Ammon's horn (tissue), 1 donor: ENCODE measurements around the gene KIAA1958.
"Not testable (repeated sequence)": the region's sequence is repeated elsewhere in the genome, so short reads cannot be mapped to it uniquely, and the experiment has no call there.

Experiments used
- DNase-seq: peaks from one replicate; pipeline ENCODE4 v3.0.0-alpha.2; 2016; ENCODE audit warnings: low spot score

The KIAA1958 gene

DNA sequence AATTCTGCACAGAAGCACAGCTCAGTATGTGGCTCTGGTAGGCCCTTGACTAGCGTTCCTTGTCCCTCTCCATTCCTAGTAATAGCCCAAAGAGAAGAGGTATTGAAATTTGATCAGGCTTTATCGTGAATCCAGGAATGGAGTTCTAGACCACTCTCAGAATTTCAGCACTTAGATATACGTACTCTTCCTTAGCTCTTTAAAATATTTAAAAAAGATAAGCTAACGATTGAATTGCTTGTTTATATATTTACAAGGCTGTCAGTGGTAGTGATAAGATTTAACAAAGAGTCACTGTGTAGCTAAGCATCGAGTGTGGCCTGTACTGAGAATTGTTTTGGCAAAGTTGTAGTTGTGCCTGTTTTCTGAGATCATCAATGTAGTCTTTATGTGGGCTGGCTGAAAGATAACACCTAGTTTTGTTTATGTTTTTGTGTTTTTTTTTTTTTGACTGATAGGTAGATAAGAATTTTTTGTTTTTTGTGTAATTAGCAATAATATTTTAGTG, 2.5 kb downstream of the KIAA1958 start:
- DNase-seq, result peak; percentile 34

DNA sequence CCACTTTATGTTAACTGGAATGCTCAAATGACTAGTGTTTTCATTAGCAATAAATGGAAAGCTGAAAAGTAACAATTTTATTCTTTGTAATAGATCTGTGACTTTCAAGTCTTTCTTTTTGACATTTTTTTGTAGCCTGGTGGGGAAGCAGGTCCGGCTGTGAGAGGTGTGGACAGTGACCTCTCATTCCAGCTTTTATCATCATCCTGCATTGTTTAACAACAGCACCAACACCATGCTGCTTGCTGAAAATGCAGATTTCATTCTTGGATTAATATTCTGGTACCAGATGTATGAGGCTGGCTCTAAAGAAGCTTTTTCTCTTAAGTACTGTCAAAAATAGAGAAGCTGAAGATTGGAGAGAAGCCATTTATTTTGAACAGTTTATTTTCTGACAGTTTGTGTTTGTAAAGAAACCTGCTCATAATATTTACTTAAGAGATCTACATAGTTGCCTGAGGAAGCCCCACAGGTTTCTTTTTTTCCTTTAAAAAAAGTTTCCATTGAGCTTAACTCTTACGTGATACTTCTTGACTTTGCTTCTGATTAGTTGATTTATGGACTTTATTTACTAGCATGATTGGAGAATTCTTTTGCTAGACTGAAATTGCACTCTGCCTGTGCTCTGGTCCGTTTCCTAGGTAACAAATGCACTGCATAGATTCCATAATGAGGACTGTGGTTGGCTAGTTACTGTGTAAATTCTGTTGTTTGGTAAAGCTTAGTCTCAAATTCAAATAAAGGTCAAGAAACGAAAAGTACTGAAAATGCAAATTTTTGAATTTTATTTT, 3.4 kb downstream of the KIAA1958 start:
- DNase-seq, result peak; percentile 21

DNA sequence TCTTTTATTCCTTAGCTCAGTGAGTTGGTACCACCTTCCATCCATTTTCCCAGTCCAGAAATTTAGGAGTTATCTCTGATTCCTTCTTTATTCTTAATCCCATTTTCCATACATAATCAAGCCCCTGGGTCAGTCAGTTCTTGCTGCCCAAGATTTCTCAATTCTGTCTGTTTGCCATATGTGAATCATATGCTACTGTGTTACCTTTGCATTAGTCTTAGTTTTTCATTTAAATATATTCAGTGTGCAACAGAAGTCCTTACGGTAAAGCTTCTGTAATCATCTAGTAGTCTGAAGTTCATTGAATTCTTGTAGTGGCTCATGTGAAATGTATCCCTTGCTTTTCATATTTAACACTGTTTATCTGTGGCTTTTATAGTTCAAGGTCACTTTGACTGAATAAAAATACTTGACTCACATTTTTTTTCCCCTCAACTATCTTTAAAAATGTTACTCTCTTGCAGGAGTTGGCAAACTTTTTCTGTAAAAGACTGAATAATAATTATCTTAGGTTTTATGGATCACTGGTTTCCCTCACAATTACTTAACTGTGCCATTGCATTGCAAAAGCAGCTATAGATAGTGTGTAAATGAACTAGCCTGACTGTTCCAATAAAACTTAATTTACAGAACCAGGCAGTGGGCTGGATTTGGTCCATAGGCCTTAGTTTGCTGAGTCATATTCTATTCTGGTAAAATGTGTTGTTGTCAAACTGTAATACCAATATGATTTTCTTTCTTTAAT, 6.9 kb downstream of the KIAA1958 start:
- DNase-seq, result no peak

DNA sequence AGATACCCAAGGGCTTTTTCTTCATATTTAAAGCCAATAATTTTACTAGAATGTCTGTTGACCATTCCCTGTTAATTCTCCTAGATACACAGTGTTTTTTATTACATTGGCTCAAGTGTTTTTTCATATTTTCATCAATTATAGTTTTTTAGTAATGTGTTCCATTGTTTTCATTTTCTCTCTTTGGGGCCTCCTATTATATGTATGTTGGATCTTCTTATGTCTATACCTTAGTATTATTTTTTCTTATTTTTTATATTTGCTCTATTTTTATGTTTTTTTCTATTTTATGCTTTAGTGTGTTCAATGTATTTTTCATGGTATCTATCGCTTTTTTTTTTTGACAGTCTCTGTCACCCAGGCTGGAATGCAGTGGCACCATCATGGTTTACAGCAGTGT, 7.5 kb downstream of the KIAA1958 start:
- DNase-seq, result no peak

DNA sequence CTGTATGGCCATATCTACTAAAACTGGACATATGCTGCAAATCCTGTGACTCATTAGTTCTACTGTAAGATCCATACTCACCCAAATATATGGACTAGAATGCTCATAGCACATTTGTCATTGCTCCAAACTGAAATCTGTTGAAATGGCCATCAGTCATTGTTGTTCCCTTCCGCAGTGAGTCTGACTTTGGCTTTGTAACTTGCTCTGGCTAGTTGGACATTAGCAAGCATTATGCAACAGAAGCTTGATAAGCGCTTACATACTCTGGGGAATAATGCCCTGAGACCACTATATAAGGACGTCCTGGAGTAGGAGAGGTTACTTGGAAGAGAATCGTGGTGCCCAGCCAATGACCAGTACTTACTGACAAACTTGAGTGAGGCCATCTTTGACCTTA, 9.0 kb downstream of the KIAA1958 start:
- no peak for DNase-seq

DNA sequence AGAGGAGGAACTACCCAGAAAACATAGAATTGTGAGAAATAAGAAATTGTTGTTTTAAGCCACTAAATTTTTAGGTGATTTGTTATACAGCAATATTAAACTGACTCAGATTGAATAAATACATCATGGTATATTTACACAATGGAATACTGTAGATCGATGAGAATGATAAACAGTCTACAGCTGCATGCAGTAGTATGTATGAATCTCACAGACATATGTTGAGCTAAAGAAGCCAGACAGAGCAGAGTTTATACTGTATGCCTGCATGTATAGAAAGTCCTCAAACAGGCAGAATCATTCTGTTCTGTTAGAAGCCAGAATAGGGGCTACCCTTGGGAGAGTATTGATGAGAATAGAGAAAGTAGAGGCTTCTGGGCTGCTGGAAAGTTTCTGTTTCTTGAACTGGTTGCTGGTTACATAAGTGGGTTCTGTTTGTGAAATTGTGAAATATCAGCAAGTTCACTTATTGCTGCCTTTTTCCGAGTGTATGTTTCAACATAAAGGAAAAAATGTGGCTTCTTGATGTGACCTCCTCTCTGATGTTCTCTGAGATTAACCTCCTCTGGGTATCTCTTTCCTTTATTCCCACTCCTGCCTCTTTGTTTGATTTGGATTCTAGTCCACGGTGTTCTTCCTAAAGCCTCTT, 9.6 kb downstream of the KIAA1958 start:
- no peak for DNase-seq

DNA sequence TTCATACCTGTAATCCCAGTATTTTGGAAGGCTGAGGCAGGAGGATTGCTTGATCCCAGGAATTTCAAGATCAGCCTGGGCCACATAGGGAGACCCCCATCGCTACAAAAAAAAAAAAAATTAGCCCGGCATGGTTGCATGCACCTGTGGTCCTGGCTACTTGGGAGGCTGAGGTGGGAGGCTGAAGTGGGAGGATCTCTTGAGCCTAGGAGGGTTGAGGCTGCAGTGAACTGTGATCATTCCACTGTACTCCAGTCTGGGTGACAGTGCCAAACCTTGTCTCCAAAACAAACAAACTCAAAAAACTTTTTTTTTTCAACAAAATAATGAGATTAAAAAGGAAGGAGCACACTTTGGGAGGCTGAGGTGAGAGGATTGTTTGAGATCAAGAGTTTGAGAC, 14.2 kb downstream of the KIAA1958 start:
- no peak for DNase-seq

DNA sequence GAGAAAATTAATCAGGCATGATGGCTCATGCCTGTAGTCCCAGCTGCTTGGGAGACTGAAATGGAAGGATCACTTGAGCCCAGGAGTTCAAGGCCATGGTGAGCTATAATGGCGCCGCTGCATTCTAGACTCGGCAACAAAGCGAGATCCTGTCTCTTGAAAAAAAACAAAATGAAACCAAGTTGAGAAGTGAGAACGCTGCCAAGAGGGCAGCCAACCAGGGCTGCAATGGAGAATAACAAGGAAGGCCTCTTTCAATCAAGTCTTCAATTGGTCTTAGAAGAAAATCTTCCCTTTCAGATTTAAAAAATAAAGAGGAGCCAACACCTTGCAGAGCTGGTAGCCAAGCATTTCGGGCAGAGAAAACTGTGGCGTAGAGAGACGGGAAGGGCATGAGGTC, 14.7 kb downstream of the KIAA1958 start:
- DNase-seq, result no peak

DNA sequence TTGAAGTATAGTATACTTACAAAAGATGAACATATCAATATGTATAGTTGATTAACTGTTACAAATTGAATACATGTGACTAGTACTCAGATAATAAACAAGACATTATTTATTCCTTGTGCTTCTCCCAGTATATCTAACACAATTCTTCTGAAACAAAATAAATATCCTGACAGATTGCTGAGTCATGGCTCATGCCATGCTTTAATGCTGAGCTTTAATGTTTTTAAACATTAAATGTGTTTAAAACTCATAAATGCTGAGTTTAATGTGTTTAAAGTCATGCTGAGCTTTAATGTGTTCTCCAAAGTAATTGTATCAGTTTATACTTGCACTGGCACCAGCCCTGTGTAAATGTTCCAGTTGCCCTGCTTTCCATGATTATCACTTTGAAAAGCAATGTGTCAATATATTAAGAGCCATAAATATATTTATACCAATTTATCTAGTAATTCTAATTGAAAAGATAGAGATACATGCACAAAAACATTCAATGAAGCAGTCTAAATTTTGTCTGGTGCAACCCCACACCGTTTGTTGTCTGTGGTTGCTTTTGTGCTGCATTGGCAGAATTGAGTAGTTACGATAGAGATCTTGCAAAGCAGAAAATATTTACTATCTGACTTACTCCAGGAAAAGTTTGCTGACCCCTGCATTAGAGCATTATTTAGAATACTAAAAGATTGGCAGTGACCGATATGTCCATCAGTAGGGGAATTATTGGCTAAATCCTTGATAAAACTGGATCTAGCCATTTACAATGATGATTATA, 15.7 kb downstream of the KIAA1958 start:
- DNase-seq, result no peak

DNA sequence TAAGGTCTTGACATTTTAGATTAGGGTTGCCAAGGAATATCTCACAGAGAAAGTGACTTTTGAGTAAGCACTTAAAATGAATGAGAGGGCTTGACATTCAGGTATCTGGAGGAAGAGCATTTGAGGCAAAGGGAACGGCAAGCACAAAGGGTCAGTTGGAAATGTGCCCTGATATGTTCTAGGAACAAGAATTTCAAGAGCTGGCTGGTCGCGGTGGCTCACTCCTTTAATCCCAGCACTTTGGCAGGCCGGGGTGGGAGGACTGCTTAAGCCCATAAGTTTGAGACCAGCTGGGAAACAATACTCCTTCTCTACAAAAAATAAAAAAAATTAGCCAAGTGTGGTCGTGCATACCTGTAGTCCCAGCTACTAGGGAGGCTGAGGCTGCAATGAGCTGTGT, 16.5 kb downstream of the KIAA1958 start:
- DNase-seq, result peak; percentile 22

DNA sequence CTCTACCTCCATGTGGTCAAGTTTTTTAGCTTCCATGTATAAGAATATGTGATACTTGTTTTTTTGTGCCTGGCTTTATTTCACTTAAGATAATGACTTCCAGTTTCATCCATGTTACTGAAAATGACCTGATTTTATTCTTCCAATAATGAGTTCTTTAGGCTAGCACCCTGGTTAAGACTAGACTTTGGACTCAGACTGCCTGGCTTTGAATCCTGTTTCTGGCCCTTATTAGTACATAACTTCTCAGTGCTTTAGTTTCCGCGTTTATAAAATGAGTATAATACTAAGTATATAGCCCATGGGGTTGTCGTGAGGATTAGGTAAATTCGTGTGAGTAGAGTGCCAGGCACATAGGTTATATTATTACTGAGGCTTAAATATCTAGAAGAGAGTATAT, 18.5 kb downstream of the KIAA1958 start:
- DNase-seq, result no peak

DNA sequence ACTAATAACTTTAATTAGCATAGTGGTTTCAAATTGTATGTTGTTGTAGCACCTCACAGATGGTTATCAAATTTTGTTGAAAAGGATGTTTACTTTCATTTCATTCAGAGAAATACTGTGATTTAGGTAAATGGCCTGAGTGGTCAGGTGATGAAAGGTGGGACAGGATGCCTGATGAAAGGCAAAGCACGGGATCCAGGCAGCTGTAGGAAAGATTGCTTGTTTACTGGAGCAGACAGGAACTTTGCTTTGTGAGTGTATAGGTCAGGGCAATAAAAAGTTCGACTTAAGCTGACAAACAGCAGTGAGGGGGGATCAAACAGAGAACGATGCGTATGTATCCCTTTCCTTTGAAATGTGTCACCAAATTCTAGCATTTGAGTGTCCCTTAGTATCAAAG, 19.0 kb downstream of the KIAA1958 start:
- DNase-seq, result no peak

DNA sequence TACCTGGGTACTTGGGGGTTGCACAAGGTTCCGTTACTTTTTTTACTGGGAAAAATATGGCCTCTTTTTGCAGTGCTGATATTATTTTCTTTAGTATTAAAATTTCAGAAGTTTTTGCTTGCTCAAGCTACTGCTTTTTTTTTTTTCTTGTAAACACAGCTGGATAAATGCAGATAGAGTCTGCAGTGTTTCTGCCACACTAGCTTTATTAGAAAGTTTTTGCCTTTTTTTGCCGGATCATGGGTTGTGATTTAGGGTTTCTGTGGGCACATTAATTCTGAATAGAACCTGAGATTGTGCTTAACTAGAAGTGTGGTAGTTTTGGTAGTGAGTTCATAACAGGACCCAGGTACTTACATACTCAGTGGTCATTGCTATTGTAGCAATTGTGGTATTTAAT, 19.9 kb downstream of the KIAA1958 start:
- DNase-seq, result no peak

DNA sequence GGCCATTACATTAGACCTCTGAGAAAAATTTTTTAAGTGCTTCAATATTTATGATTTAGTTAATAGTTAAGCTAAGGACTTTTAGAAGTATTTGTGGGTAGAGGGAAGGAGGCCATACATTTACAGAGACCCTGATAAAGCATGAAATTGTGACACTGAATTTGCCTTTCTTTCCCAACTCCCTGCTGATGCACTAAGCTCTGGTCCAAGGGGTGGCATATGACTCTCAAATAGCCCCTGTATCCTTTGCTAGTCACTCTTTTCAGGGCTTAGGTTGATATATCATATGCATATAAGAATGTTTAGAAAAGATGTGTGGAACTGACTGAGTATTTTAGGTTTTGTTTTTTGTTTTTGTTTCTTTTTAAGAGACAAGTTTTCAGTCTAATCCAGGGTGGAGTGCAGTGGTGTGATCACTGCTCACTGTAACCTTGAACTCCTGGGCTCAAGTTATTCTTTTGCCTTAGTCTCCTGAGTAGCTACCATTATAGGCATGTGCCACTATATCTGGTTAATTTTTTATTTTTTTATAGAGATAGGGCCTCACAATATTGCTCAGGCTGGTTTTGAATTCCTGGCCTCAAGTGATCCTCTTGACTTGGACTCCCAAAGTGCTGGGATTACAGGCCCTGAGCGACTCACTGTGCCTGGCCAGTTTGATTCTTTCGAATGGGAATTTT, 20.5 kb downstream of the KIAA1958 start:
- DNase-seq, result no peak

DNA sequence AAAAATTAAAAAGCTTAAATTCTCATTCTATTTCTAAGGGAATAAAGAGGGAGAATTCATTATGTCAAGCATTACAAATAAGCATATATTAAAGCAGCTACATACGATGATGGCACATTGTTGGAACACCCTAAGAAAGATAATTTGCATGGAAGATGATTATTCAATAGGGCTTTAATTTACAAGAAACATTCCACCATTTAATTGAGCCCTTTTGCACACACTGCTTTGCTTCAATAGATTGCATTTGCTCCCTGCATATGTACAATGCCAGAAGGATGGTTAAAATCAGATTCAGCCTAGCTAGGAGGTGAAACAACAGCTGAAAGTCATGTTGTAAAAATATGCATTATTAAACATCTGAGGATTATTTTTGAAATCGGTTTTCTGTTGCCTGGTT, 21.8 kb downstream of the KIAA1958 start:
- DNase-seq, result no peak

DNA sequence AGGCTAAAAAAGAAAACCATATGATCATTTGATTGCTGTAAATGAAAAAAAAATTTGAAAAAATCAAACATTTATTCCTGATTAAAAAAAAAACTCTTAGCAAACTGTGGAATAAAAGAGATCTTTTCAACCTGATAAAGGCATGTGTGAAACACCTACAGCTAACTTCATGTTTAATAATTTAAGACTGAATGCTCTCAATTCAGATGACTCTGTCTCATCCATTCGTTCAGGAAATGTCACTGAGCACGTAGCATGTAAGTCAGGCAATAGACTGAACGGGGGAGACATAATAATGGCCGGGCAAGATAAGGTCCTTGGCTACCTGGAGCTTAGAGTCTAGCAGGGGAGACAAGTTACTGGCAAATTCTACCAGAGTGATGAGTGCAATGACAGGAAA, 25.8 kb downstream of the KIAA1958 start:
- not testable (repeated sequence) for DNase-seq

DNA sequence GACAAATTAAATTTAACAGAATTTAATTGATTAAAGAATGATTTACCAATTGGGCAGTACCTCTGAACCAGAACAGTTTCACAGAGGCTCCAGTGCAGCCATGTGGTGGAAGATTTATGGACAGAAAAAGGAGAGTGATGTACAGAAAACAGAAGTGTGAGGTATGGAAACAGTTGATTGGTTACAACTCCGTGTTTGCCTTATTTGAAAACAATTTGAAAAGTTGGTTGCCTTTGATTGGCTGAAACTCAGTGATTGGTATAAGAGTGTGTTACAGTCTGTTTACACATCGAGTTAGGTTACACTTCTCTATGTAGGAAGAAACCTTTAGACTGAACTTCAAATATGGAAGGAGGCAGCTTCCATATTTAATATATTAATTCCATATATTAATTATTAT, 30.1 kb downstream of the KIAA1958 start:
- no peak for DNase-seq

DNA sequence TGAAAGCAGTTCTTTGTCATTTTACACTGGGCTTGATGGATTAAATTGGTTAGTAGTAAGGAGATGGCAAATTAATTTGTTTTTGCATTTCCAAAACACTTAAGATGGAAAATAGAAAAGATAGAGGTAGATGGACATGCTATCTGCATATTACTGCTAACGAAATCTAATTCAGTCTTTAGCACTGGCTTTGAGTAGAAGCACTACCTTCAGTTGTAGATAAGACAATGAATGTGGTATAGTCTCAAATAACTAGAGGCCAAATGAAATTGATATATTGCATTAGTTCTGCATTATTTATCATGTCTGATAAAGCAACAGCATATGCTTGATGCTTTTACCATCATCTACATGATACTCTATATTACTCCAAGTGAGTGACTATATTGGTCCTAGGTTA, 33.4 kb downstream of the KIAA1958 start:
- no peak for DNase-seq

DNA sequence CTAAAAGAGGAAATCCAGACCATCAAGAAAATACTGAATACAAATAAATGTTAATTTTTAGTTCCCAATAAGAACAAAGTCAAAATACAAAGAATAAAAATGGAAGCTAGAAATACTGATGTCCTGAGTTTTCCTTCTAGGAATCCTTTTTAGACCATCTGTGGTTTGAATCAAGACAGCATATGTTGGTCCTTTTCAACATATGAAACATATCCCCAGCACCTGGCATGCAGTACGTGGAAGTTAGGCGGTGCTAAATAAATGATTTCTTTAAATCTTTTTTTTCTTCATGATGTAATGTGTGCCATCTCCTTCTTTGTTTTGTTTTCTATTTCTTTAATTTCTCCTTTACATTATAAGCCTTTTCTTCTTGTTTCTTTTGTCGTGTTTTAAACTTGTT, 34.0 kb downstream of the KIAA1958 start:
- no peak for DNase-seq

DNA sequence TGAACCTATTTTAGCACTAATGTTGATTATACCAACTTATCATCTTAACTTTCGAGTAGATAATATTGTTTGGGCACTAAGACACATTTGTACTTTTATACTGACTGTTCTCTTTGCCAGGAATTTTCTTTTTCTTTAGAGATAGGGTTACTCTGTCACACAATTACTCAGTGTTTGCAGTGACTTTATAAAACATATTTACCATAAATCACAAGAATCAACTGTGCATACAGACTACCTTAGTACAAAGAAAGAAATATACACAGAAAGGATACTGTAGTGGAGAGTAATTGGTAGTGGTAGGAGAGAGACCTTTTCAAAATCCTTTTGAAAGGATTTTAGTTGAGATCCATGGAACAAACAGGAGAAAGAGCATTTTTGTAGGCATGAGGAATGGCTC, 40.3 kb downstream of the KIAA1958 start:
- DNase-seq, result no peak

DNA sequence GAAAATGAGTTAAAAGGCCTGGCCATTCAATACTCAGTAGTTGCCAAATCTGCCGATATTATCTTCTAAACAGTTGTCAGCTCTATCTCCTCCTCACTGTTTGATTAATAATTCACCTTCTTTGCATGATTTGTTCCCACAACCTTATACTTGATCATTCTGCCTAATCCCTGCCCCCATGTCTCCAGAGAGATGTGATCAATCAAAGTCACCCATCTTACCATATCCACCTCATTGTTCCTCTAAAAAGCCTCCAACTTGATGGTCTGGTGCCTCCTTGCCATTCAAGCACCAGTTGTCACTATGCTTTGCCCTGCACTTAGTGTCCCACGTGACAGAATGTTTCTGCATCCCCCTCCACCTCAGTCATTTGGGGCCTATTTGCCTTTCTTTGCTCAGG, 41.3 kb downstream of the KIAA1958 start:
- no peak for DNase-seq

DNA sequence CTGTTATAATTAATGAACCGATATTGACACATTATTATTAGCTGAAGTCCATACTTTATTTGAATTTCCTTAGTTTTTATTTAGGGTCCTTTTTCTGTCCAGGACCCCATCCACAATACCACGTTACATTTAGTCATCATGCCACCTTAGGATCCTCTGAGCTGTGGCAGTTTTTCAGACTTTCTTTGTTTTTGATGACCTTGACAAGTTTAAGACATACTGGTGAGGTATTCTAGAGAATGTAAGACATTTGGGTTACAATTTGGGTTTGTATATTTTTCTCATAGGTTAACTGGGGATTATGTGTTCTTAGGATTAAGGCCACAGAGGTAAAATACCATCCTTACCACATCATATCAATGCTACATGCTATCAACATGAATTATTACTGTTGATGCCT, 42.7 kb downstream of the KIAA1958 start:
- no peak for DNase-seq
